HG02970 (cell line): ENCODE data around the gene ACTR6.

Experiments
- ATAC-seq: cut with Tn5 transposase; IDR thresholded peaks from one replicate; pipeline ENCODE4 v1.9.1; 2021; ENCODE audit warnings: mild to moderate bottlenecking, moderate library complexity, moderate number of reproducible peaks; ENCODE audit not compliant: unreplicated experiment, low FRiP score

The ACTR6 gene

GRCh38 chr12:100265732-100266584 is 65.3 kb downstream of the ACTR6 start:
- ATAC-seq, result peak; percentile 2

GRCh38 chr12:100266585-100266834 is 65.9 kb downstream of the ACTR6 start:
- ATAC-seq, result peak; percentile 82

- peak; percentile 97 for ATAC-seq
Observed at GRCh38 chr12:100266835-100267602, 66.4 kb downstream of the ACTR6 start, which contains the start of the genes DEPDC4 and SCYL2. TSS of gene DEPDC4 (minus strand) at chr12:100267079. CDS start at chr12:100267076, 3 bp downstream. TSS of gene SCYL2 (plus strand) at chr12:100267177. CDS start at chr12:100282971, 15,794 bp downstream.

GRCh38 chr12:100267603-100268281 is 67.1 kb downstream of the ACTR6 start:
- ATAC-seq, result peak; percentile 2

- no peak for ATAC-seq
Observed at GRCh38 chr12:100268835-100269564, 68.4 kb downstream of the ACTR6 start.

GRCh38 chr12:100273782-100274181 is 73.2 kb downstream of the ACTR6 start:
- no peak for ATAC-seq
